GM18861 (cell line): ENCODE measurements around the gene TMEM273.

Experiments used
- ATAC-seq: cut with Tn5 transposase; IDR thresholded peaks from one replicate; pipeline ENCODE4 v1.9.1; 2021; ENCODE audit not compliant: unreplicated experiment

The TMEM273 gene

GRCh38 chr10:49165821-49166483 lies 22.2 kb downstream of the TMEM273 start:
- ATAC-seq = no peak

GRCh38 chr10:49165259-49165658 lies 22.9 kb downstream of the TMEM273 start:
- no peak for ATAC-seq

GRCh38 chr10:49164559-49165188 lies 23.5 kb downstream of the TMEM273 start:
- ATAC-seq = peak; percentile 81

- no peak for ATAC-seq
Measured at GRCh38 chr10:49163741-49164140, 24.4 kb downstream of the TMEM273 start.

GRCh38 chr10:49162761-49163310 lies 25.4 kb downstream of the TMEM273 start:
- ATAC-seq = no peak

GRCh38 chr10:49162063-49162462 lies 26.1 kb downstream of the TMEM273 start:
- ATAC-seq = no peak

GRCh38 chr10:49161411-49161997 lies 26.7 kb downstream of the TMEM273 start:
- ATAC-seq = no peak

GRCh38 chr10:49160814-49161213 lies 27.4 kb downstream of the TMEM273 start:
- ATAC-seq = no peak

GRCh38 chr10:49160110-49160509 lies 28.1 kb downstream of the TMEM273 start:
- no peak for ATAC-seq

GRCh38 chr10:49158915-49159314 lies 29.3 kb downstream of the TMEM273 start:
- no peak for ATAC-seq

GRCh38 chr10:49158404-49158803 lies 29.8 kb downstream of the TMEM273 start:
- no peak for ATAC-seq

- ATAC-seq = no peak
Measured at GRCh38 chr10:49157229-49157628, 31.0 kb downstream of the TMEM273 start.

- ATAC-seq = no peak
Measured at GRCh38 chr10:49154641-49155040, 33.5 kb downstream of the TMEM273 start.

- no peak for ATAC-seq
Measured at GRCh38 chr10:49153971-49154370, 34.2 kb downstream of the TMEM273 start.

- ATAC-seq = no peak
Measured at GRCh38 chr10:49153115-49153514, 35.1 kb downstream of the TMEM273 start.

- no peak for ATAC-seq
Measured at GRCh38 chr10:49152663-49153062, 35.5 kb downstream of the TMEM273 start.

- no peak for ATAC-seq
Measured at GRCh38 chr10:49152037-49152436, 36.2 kb downstream of the TMEM273 start.

GRCh38 chr10:49151481-49151880 lies 36.7 kb downstream of the TMEM273 start:
- ATAC-seq = no peak

GRCh38 chr10:49151025-49151445 lies 37.2 kb downstream of the TMEM273 start:
- no peak for ATAC-seq

- ATAC-seq = no peak
Measured at GRCh38 chr10:49150426-49150825, 37.8 kb downstream of the TMEM273 start.

GRCh38 chr10:49149881-49150280 lies 38.3 kb downstream of the TMEM273 start:
- ATAC-seq = no peak

- no peak for ATAC-seq
Measured at GRCh38 chr10:49144058-49144720, 44.0 kb downstream of the TMEM273 start.
